ENCODE results near the gene DACH1.

Gene DACH1

GRCh38 chr13:71811344-71811743 is 55.7 kb downstream of the DACH1 start:
- no peaks in the 10 kb centered on the region for H3K9me3 ChIP-seq (ENCODE audit: control insufficient read depth, insufficient read depth, low read depth, low read length)
- no peak overlapping the region for H3K4me3 ChIP-seq (ENCODE audit: low read depth, low read length)
- H3K36me3 ChIP-seq (ENCODE audit: control insufficient read depth in 2 of 2, insufficient read depth in 1 of 2, low read length in 2 of 2) = no peaks in the 10 kb centered on the region
- CTCF ChIA-PET = interaction anchor here (0.6 kb wide), 1 partner anchor 589 kb away, joined by 3 read pairs; no protein-coding TSS in a partner anchor
- H3K27ac ChIP-seq (ENCODE audit: extremely low read depth, low read depth, low read length) = no peak overlapping the region
- no peak for TF ChIP-seq SETDB1 (IDR thresholded peaks at IDR 0.05; ENCODE audit: insufficient read length, low read length)
- TF ChIP-seq GLIS1 (tag by site-specific recombination; IDR thresholded peaks at IDR 0.05) = no peak
- no peak for TF ChIP-seq ZNF404 (tag by site-specific recombination; IDR thresholded peaks at IDR 0.05)
- no peak for TF ChIP-seq ZNF623 (tag by site-specific recombination; IDR thresholded peaks at IDR 0.05)
- TF ChIP-seq MZF1 (tag by site-specific recombination; IDR thresholded peaks at IDR 0.05; ENCODE audit: borderline replicate concordance) = no peak
- no peak for TF ChIP-seq ZNF518A (tag by site-specific recombination; conservative IDR thresholded peaks at IDR 0.05; ENCODE audit: low read depth)
- TF ChIP-seq ZNF10 (tag by site-specific recombination; IDR thresholded peaks at IDR 0.05) = no peak
- TF ChIP-seq SCRT1 (tag by site-specific recombination; IDR thresholded peaks at IDR 0.05; ENCODE audit: borderline replicate concordance) = no peak
- TF ChIP-seq ZNF449 (tag by site-specific recombination; IDR thresholded peaks at IDR 0.05) = no peak
- POLR2A ChIA-PET = no interaction called here
- H3K4me1 ChIP-seq (ENCODE audit: control insufficient read depth, insufficient read depth, low read length) = no peaks in the 10 kb centered on the region

GRCh38 chr13:71808708-71809107 is 58.3 kb downstream of the DACH1 start:
- no peaks in the 10 kb centered on the region for H3K4me1 ChIP-seq (ENCODE audit: control insufficient read depth, insufficient read depth, low read length)

GRCh38 chr13:71806886-71807285 is 60.1 kb downstream of the DACH1 start:
- Histone ChIP-seq H3K27ac (ENCODE audit: extremely low read depth, low read depth, low read length) (no peak overlapping the region), H3K9me3 (ENCODE audit: control insufficient read depth, insufficient read depth, low read depth, low read length) (no peaks in the 10 kb centered on the region), H3K4me3 (ENCODE audit: low read depth, low read length) (no peak overlapping the region), H3K36me3 (ENCODE audit: control insufficient read depth in 2 of 2, insufficient read depth in 1 of 2, low read length in 2 of 2) (no peaks in the 10 kb centered on the region), H3K4me1 (ENCODE audit: control insufficient read depth, insufficient read depth, low read length) (no peaks in the 10 kb centered on the region)
- ChIA-PET CTCF (no interaction called here), POLR2A (no interaction called here)
- TF ChIP-seq ZNF747 (tag by site-specific recombination; IDR thresholded peaks at IDR 0.05) (no peak), ZBTB11 (tag by site-specific recombination; conservative IDR thresholded peaks at IDR 0.05; ENCODE audit: low read depth) (no peak), ZNF280C (tag by site-specific recombination; IDR thresholded peaks at IDR 0.05) (no peak), EGR2 (tag by site-specific recombination; IDR thresholded peaks at IDR 0.05; ENCODE audit: low read depth) (no peak)

More at GRCh38 chr13:71808708-71809107, 58.3 kb downstream of the DACH1 start:
- no peak overlapping the region for H3K27ac ChIP-seq (ENCODE audit: extremely low read depth, low read depth, low read length)
- ChIA-PET CTCF (no interaction called here), POLR2A (no interaction called here)
- no peaks in the 10 kb centered on the region for H3K36me3 ChIP-seq (ENCODE audit: control insufficient read depth in 2 of 2, insufficient read depth in 1 of 2, low read length in 2 of 2)
- TF ChIP-seq ZNF19 (tag by site-specific recombination; IDR thresholded peaks at IDR 0.05; ENCODE audit: low read depth) = no peak
- TF ChIP-seq ZNF423 (tag by site-specific recombination; IDR thresholded peaks at IDR 0.05) = no peak
- peak; percentile 38 for TF ChIP-seq PRDM6 (tag by site-specific recombination; IDR thresholded peaks at IDR 0.05)
- TF ChIP-seq GLIS2 (tag by site-specific recombination; IDR thresholded peaks at IDR 0.05) = no peak
- TF ChIP-seq BCL11A (tag by site-specific recombination; IDR thresholded peaks at IDR 0.05; ENCODE audit: low read depth) = no peak
- no peak for TF ChIP-seq ZNF701 (tag by site-specific recombination; IDR thresholded peaks at IDR 0.05)
- no peaks in the 10 kb centered on the region for H3K9me3 ChIP-seq (ENCODE audit: control insufficient read depth, insufficient read depth, low read depth, low read length)
- H3K4me3 ChIP-seq (ENCODE audit: low read depth, low read length) = no peak overlapping the region
